A549 (cell line): ENCODE data around the gene MAMDC4. TPM values are rescaled to one million over a fixed set of nuclear protein-coding genes. Genes with fewer than 3 reads are reported as not detected.

Experiments
- ATAC-seq, 2 experiments: fragments of 200-7000 bp in 1 of 2; fragments of >200 bp in 1 of 2; cut with Nextera tagmentation in 1 of 2; cut with Tn5 transposase in 1 of 2; 3 replicates each; pipeline versions ENCODE4 v1.8.0 to v1.9.1; 2018 to 2020; ENCODE audit warnings: mild to moderate bottlenecking in 1 of 2, moderate library complexity in 1 of 2
- CTCF ChIA-PET: fragments of 300-600 bp; sonication (Branson Sonifier 250); formaldehyde crosslinking; extraction: SDS; loops from one replicate; lab custom pipeline; 2021; ENCODE audit warnings: antibody characterized with exemption, inconsistent platforms; lab: Yijun Ruan, JAX
- POLR2A ChIA-PET: fragments of 350-600 bp; formaldehyde crosslinking; extraction: SDS; loops from one replicate; lab custom pipeline; 2021; ENCODE audit warnings: antibody characterized with exemption, inconsistent platforms; lab: Yijun Ruan, JAX
- DNase-seq, 2 experiments: peaks; one replicate each; pipeline versions ENCODE4 v3.0.0 to v3.0.0-alpha.2; 2011 to 2016; ENCODE audit warnings: low read depth in 1 of 2, low spot score in 1 of 2
- FAIRE-seq: peaks from 2 replicates; lab custom pipeline; 2011; peaks lifted over from hg19 to GRCh38; lab: Jason Lieb, UNC
- H3K27ac ChIP-seq, 2 experiments: fragments of >200 bp; sonication (Bioruptor Twin); formaldehyde crosslinking; 3 replicates each; pipeline ENCODE4 v1.5.1; 2016 to 2017
- H3K4me1 ChIP-seq: fragments of >200 bp; sonication (Bioruptor Twin); formaldehyde crosslinking; 3 replicates; pipeline ENCODE4 v1.6.1; 2016
- H3K4me2 ChIP-seq: fragments of >200 bp; sonication (Bioruptor Twin); formaldehyde crosslinking; 3 replicates; pipeline ENCODE4 v1.6.1; 2016
- H3K4me3 ChIP-seq: fragments of >200 bp; sonication (Bioruptor Twin); formaldehyde crosslinking; 3 replicates; pipeline ENCODE4 v1.5.1; 2016
- H3K9me3 ChIP-seq: fragments of >200 bp; sonication (Bioruptor Twin); formaldehyde crosslinking; 3 replicates; pipeline ENCODE4 v1.6.1; 2016
- EHF ChIP-seq: fragments of 250-450 bp; sonication (Bioruptor Pico); IDR thresholded peaks from 2 replicates; pipeline ENCODE4 v1.5.0; 2020; ENCODE audit warnings: mild to moderate bottlenecking
- EHMT2 ChIP-seq: fragments of 200-600 bp; sonication (generic); IDR thresholded peaks from 2 replicates; pipeline ENCODE4 v1.6.1; 2016; ENCODE audit warnings: antibody characterized with exemption, low read depth, mild to moderate bottlenecking, moderate library complexity
- EP300 ChIP-seq, 2 experiments: fragments of >200 bp; sonication (Bioruptor Twin); formaldehyde crosslinking; IDR thresholded peaks; 2 replicates in 1 of 2; 3 replicates in 1 of 2; pipeline ENCODE4 v1.6.1; 2016 to 2017
- HDAC2 ChIP-seq: fragments of 200-600 bp; sonication (generic); IDR thresholded peaks from 2 replicates; pipeline ENCODE4 v1.6.1; 2016
- HEYL ChIP-seq: fragments of 250-450 bp; sonication (Bioruptor Pico); IDR thresholded peaks from 2 replicates; pipeline ENCODE4 v1.8.0; 2021; ENCODE audit warnings: mild to moderate bottlenecking, moderate library complexity
- JUN ChIP-seq, 2 experiments: fragments of >200 bp; sonication (Bioruptor Twin); formaldehyde crosslinking; IDR thresholded peaks; 2 replicates in 1 of 2; 3 replicates in 1 of 2; pipeline ENCODE4 v1.6.1; 2016 to 2017
- KDM5A ChIP-seq: fragments of 200-600 bp; sonication (generic); IDR thresholded peaks from 2 replicates; pipeline ENCODE4 v1.6.1; 2016; ENCODE audit warnings: antibody characterized with exemption, mild to moderate bottlenecking
- PHF8 ChIP-seq: fragments of 200-600 bp; sonication (generic); IDR thresholded peaks from 2 replicates; pipeline ENCODE4 v1.6.1; 2016; ENCODE audit warnings: low read depth, mild to moderate bottlenecking, antibody characterized with exemption, moderate library complexity, borderline replicate concordance
- POLR2AphosphoS2 ChIP-seq: conservative IDR thresholded peaks from 2 replicates; pipeline ENCODE4 v1.6.1; 2012; ENCODE audit warnings: low read length, improper control_type of control experiment, inconsistent platforms
- RCOR1 ChIP-seq: fragments of 150-350 bp; IDR thresholded peaks from 2 replicates; pipeline ENCODE4 v1.6.1; 2014; ENCODE audit warnings: antibody characterized with exemption, low read length, low read depth
- RNF2 ChIP-seq: fragments of 200-600 bp; sonication (generic); IDR thresholded peaks from 2 replicates; pipeline ENCODE4 v1.6.1; 2016; ENCODE audit warnings: low read depth, mild to moderate bottlenecking, antibody characterized with exemption, moderate library complexity, borderline replicate concordance
- TFCP2L1 ChIP-seq: fragments of 250-450 bp; sonication (Bioruptor Pico); IDR thresholded peaks from 2 replicates; pipeline ENCODE4 v1.5.0; 2021; ENCODE audit warnings: mild to moderate bottlenecking
- TP53 ChIP-seq: fragments of 250-450 bp; sonication (Bioruptor Pico); IDR thresholded peaks from 2 replicates; pipeline ENCODE4 v1.5.0; 2021; ENCODE audit warnings: mild to moderate bottlenecking, moderate library complexity
- ZC3H11A ChIP-seq: fragments of 450-650 bp; IDR thresholded peaks from 2 replicates; pipeline ENCODE4 v1.6.1; 2014; ENCODE audit warnings: antibody characterized with exemption, mild to moderate bottlenecking
- WGBS: methylation state at CpG from one replicate; pipeline ENCODE4 v1.1.6; 2017; ENCODE audit errors: missing lambda C conversion rate; 5-methylcytosine and 5-hydroxymethylcytosine counted together
- polyA plus RNA-seq, 4 experiments: library from polyadenylated mRNA; depleted of rRNA in 3 of 4; stranded (reverse); fragments of >200 nt; fragmentation: RNase III in 1 of 4; extraction: RNeasy Plus Mini Kit Qiagen cat#74134 plus additional on column Dnase treatment in 1 of 4; gene quantifications; 2 replicates in 3 of 4; 3 replicates in 1 of 4; pipeline ENCODE4 v1.2.3, GENCODE V29; 2011 to 2017
- TF ChIP-seq, protein P1 (sequence below): IDR thresholded peaks from 2 replicates; pipeline ENCODE4 v1.6.1; 2012
- TF ChIP-seq, protein P2 (sequence below): fragments of 200-600 bp; sonication (generic); IDR thresholded peaks from 2 replicates; pipeline ENCODE4 v1.6.1; 2016; ENCODE audit warnings: antibody characterized with exemption, mild to moderate bottlenecking, moderate library complexity
- TF ChIP-seq, protein P3 (sequence below): fragments of 250-450 bp; sonication (Bioruptor Pico); IDR thresholded peaks from 2 replicates; pipeline ENCODE4 v1.5.0; 2020; ENCODE audit warnings: low read depth, mild to moderate bottlenecking, moderate library complexity
- TF ChIP-seq, protein P4 (sequence below): fragments of 150-350 bp; IDR thresholded peaks from 2 replicates; pipeline ENCODE4 v1.6.1; 2014; ENCODE audit warnings: low read depth, mild to moderate bottlenecking, low read length
- TF ChIP-seq, protein P5 (sequence below): fragments of >200 bp; sonication (Bioruptor Twin); formaldehyde crosslinking; IDR thresholded peaks from 3 replicates; pipeline ENCODE4 v1.6.1; 2016

The MAMDC4 gene
- polyA plus RNA-seq, 2 of the 4 experiments (the other 2 are of a cell fraction), result 1.3 to 7.3 TPM

DNA sequence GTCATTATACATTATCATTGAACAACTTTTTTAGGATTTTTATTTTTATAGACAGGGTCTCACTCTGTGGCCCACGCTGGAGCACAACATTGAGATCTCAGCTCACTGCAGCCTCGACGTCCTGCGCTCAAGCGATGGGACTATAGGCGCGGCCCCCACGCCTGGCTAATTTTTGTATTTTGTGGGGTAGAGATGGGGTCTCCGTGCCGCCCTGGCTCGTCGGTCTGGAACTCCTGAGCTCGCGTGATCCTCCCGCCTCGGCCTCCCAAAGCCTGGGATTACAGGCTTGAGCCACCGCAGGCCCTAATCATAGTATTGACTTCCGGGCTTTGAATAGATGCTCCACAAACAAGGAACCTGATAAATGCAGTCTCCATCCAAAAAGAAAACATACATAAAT is 15.3 kb downstream of the MAMDC4 start:
- ChIA-PET POLR2A (no interaction called here), CTCF (no interaction called here)
- H3K9me3 ChIP-seq, result peaks cover 38% of the 10 kb centered on the region
- no peak overlapping the region for H3K4me2 ChIP-seq
- TF ChIP-seq HEYL (CRISPR knock-in tag) (no peak), PHF8 (no peak), ZC3H11A (no peak), TP53 (CRISPR knock-in tag) (no peak), RNF2 (no peak), RCOR1 (no peak), HDAC2 (no peak), KDM5A (no peak), EP300 (IDR thresholded peaks at IDR 0.05) (no peak), EHMT2 (no peak)
- TF ChIP-seq, protein P1, sequence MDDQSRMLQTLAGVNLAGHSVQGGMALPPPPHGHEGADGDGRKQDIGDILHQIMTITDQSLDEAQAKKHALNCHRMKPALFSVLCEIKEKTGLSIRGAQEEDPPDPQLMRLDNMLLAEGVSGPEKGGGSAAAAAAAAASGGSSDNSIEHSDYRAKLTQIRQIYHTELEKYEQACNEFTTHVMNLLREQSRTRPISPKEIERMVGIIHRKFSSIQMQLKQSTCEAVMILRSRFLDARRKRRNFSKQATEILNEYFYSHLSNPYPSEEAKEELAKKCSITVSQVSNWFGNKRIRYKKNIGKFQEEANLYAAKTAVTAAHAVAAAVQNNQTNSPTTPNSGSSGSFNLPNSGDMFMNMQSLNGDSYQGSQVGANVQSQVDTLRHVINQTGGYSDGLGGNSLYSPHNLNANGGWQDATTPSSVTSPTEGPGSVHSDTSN, result no peak
- TF ChIP-seq, protein P2, sequence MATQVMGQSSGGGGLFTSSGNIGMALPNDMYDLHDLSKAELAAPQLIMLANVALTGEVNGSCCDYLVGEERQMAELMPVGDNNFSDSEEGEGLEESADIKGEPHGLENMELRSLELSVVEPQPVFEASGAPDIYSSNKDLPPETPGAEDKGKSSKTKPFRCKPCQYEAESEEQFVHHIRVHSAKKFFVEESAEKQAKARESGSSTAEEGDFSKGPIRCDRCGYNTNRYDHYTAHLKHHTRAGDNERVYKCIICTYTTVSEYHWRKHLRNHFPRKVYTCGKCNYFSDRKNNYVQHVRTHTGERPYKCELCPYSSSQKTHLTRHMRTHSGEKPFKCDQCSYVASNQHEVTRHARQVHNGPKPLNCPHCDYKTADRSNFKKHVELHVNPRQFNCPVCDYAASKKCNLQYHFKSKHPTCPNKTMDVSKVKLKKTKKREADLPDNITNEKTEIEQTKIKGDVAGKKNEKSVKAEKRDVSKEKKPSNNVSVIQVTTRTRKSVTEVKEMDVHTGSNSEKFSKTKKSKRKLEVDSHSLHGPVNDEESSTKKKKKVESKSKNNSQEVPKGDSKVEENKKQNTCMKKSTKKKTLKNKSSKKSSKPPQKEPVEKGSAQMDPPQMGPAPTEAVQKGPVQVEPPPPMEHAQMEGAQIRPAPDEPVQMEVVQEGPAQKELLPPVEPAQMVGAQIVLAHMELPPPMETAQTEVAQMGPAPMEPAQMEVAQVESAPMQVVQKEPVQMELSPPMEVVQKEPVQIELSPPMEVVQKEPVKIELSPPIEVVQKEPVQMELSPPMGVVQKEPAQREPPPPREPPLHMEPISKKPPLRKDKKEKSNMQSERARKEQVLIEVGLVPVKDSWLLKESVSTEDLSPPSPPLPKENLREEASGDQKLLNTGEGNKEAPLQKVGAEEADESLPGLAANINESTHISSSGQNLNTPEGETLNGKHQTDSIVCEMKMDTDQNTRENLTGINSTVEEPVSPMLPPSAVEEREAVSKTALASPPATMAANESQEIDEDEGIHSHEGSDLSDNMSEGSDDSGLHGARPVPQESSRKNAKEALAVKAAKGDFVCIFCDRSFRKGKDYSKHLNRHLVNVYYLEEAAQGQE, result no peak
- TF ChIP-seq, protein P3, sequence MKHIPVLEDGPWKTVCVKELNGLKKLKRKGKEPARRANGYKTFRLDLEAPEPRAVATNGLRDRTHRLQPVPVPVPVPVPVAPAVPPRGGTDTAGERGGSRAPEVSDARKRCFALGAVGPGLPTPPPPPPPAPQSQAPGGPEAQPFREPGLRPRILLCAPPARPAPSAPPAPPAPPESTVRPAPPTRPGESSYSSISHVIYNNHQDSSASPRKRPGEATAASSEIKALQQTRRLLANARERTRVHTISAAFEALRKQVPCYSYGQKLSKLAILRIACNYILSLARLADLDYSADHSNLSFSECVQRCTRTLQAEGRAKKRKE (CRISPR knock-in tag), result no peak
- TF ChIP-seq, protein P4, sequence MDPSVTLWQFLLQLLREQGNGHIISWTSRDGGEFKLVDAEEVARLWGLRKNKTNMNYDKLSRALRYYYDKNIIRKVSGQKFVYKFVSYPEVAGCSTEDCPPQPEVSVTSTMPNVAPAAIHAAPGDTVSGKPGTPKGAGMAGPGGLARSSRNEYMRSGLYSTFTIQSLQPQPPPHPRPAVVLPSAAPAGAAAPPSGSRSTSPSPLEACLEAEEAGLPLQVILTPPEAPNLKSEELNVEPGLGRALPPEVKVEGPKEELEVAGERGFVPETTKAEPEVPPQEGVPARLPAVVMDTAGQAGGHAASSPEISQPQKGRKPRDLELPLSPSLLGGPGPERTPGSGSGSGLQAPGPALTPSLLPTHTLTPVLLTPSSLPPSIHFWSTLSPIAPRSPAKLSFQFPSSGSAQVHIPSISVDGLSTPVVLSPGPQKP, result no peak
- TF ChIP-seq, protein P5, sequence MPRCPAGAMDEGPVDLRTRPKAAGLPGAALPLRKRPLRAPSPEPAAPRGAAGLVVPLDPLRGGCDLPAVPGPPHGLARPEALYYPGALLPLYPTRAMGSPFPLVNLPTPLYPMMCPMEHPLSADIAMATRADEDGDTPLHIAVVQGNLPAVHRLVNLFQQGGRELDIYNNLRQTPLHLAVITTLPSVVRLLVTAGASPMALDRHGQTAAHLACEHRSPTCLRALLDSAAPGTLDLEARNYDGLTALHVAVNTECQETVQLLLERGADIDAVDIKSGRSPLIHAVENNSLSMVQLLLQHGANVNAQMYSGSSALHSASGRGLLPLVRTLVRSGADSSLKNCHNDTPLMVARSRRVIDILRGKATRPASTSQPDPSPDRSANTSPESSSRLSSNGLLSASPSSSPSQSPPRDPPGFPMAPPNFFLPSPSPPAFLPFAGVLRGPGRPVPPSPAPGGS, result no peak
- 96% methylated on average over 18 of the region's 18 CpGs for WGBS
- ATAC-seq (no peak), DNase-seq (no peak), FAIRE-seq (no peak)
- no peak overlapping the region for H3K27ac ChIP-seq
- peaks cover 21% of the 10 kb centered on the region for H3K4me1 ChIP-seq
- H3K4me3 ChIP-seq, result no peak overlapping the region

DNA sequence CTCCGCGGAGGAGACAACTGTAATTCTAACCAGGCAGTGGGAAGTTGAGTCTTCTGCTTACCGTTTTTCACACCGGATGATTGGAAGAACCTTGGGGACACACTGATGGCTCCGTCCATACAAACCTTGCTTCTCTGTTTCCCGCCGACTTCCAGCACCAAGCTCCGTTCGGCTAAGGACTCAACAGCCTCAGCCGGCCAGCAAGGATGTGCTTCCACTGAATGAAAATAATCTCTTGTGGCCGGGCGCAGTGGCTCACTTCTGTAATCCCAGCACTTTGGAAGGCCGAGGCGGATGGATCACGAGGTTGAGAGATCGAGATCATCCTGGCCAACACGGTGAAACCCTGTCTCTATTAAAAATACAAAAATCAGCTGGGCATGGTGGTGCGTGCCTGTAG is 15.8 kb downstream of the MAMDC4 start:
- ChIA-PET POLR2A (no interaction called here), CTCF (interaction anchor here (0.8 to 1.3 kb wide), 2 partner anchors 13 to 24 kb away, joined by 3 to 4 read pairs; no protein-coding TSS in a partner anchor)
- no peak for FAIRE-seq
- ATAC-seq, result no peak
- WGBS, result 96% methylated on average over 15 of the region's 18 CpGs
- H3K27ac ChIP-seq, result no peak overlapping the region
- H3K4me1 ChIP-seq, result peaks cover 21% of the 10 kb centered on the region
- peaks cover 40% of the 10 kb centered on the region for H3K9me3 ChIP-seq
- DNase-seq, result no peak
- no peak overlapping the region for H3K4me2 ChIP-seq
- no peak overlapping the region for H3K4me3 ChIP-seq
- no peak for TF ChIP-seq HEYL (CRISPR knock-in tag)
- no peak for TF ChIP-seq TP53 (CRISPR knock-in tag)
- no peak for TF ChIP-seq EP300 (IDR thresholded peaks at IDR 0.05)
- TF ChIP-seq EHF (CRISPR knock-in tag), result no peak
- no peak for TF ChIP-seq TFCP2L1
- TF ChIP-seq JUN (IDR thresholded peaks at IDR 0.05), result no peak
- TF ChIP-seq, protein P2, result no peak
- no peak for TF ChIP-seq POLR2AphosphoS2
